GM13976 (cell line): ENCODE results near the gene RPL22.

ENCODE experiments used
- DNase-seq: peaks from one replicate; pipeline ENCODE4 v3.0.0; 2012; ENCODE audit warnings: low spot score
- CTCF ChIP-seq: IDR thresholded peaks from 2 replicates; pipeline ENCODE4 v1.5.1; 2012; ENCODE audit warnings: borderline replicate concordance, mild to moderate bottlenecking; ENCODE audit not compliant: insufficient read depth; ENCODE audit errors: extremely low read depth, missing control alignments, control extremely low read depth
- in situ Hi-C: fragments of 300-500 bp; cut with MboI; formaldehyde crosslinking; loops from one replicate; pipeline ENCODE4 v1.12.0; 2022; ENCODE audit warnings: low sequenced_read_pairs, mixed read lengths, inconsistent platforms; ENCODE audit not compliant: unreplicated experiment

RPL22 gene

GRCh38 chr1:6137758-6138157, 61.6 kb downstream of the RPL22 start:
- no peak for DNase-seq
- in situ Hi-C loops = no loop called here
- TF ChIP-seq CTCF = no peak

GRCh38 chr1:6136516-6137220, 62.7 kb downstream of the RPL22 start:
- in situ Hi-C loops = no loop called here
- TF ChIP-seq CTCF = no peak
- DNase-seq = no peak
